Uterus (tissue), 4 donors: ENCODE data around the gene CEP350. TPM values are rescaled to one million over a fixed set of nuclear protein-coding genes. Genes with fewer than 3 reads are reported as not detected.

Experiments used
- DNase-seq, 2 donors: peaks; one replicate each; pipeline ENCODE4 v3.0.0-alpha.2; 2019 to 2020
- H3K27ac ChIP-seq, 2 donors: fragments of 200-600 bp; sonication (generic); 1 replicate in 1 of 2; 2 replicates in 1 of 2; pipeline ENCODE4 v1.5.1; 2016 to 2018
- H3K27me3 ChIP-seq, 2 donors: fragments of 200-600 bp; sonication (generic); one replicate each; pipeline ENCODE4 v1.5.1; 2018 to 2019; ENCODE audit warnings: control low read depth in 1 of 2
- H3K36me3 ChIP-seq, 2 donors: fragments of 200-600 bp; sonication (generic); one replicate each; pipeline ENCODE4 v1.5.1; 2019; ENCODE audit warnings: control low read depth in 1 of 2
- H3K4me1 ChIP-seq, 2 donors: fragments of 200-600 bp; sonication (generic); one replicate each; pipeline ENCODE4 v1.5.1; 2018 to 2019; ENCODE audit warnings: control low read depth in 1 of 2
- H3K4me3 ChIP-seq, 2 donors: fragments of 200-600 bp; sonication (generic); 1 replicate in 1 of 2; 2 replicates in 1 of 2; pipeline ENCODE4 v1.5.1; 2018 to 2019; ENCODE audit warnings: mild to moderate bottlenecking in 1 of 2
- H3K9me3 ChIP-seq, 2 donors: fragments of 200-600 bp; sonication (generic); one replicate each; pipeline ENCODE4 v1.5.1; 2019; ENCODE audit warnings: control low read depth in 1 of 2
- CTCF ChIP-seq, 4 experiments: fragments of 200-600 bp in 2 of 4; fragments of 450-650 bp in 2 of 4; sonication (generic) in 2 of 4; IDR thresholded peaks; one replicate each; pipeline ENCODE4 v1.5.1; 2016 to 2019; ENCODE audit warnings: antibody characterized with exemption in 4 of 4, mild to moderate bottlenecking in 2 of 4, moderate library complexity in 1 of 4
- POLR2A ChIP-seq, 2 donors: fragments of 450-650 bp; IDR thresholded peaks; one replicate each; pipeline ENCODE4 v1.6.1; 2016; ENCODE audit warnings: antibody characterized with exemption in 2 of 2, mild to moderate bottlenecking in 1 of 2, moderate library complexity in 1 of 2
- intact Hi-C: fragments of 100-400 bp; cut with DNase I; formaldehyde crosslinking; loops from one replicate; pipeline ENCODE4 v1.15.1; 2023; ENCODE audit warnings: low total_unique reads
- total RNA-seq, 4 donors: library from RNA; depleted of rRNA in 3 of 4; stranded (reverse); fragments of >200 nt in 3 of 4; gene quantifications; one replicate each; pipeline versions ENCODE4 v1.1.0 to v1.2.4, GENCODE V29; 2014 to 2023
- donor health status: DM: yes; HTN: yes; CAD: no.

The CEP350 gene
- total RNA-seq, 4 donors from 2014 or later = 28.5 to 97.3 (median 82.7) TPM

GRCh38 chr1:180094705-180095295 is 140.2 kb downstream of the CEP350 start:
- no peak for TF ChIP-seq CTCF (IDR thresholded peaks at IDR 0.05)
- TF ChIP-seq POLR2A (IDR thresholded peaks at IDR 0.05) = no peak
- H3K9me3 ChIP-seq = no peaks in the 10 kb centered on the region
- H3K27me3 ChIP-seq = no peaks in the 10 kb centered on the region
- intact Hi-C loops = no loop called here
- no peak overlapping the region for H3K27ac ChIP-seq
- H3K4me1 ChIP-seq = no peaks in the 10 kb centered on the region
- H3K36me3 ChIP-seq = no peaks in the 10 kb centered on the region
- DNase-seq = no peak
- no peak overlapping the region for H3K4me3 ChIP-seq

GRCh38 chr1:180096584-180097325 is 142.1 kb downstream of the CEP350 start:
- Histone ChIP-seq H3K4me1 (no peaks in the 10 kb centered on the region), H3K9me3 (no peaks in the 10 kb centered on the region), H3K4me3 (no peak overlapping the region), H3K27me3 (no peaks in the 10 kb centered on the region), H3K36me3 (no peaks in the 10 kb centered on the region), H3K27ac (peak overlapping the region in 1 of 2 donors; percentile 27)
- TF ChIP-seq CTCF (IDR thresholded peaks at IDR 0.05) (no peak), POLR2A (IDR thresholded peaks at IDR 0.05) (no peak)
- intact Hi-C loops = no loop called here
- DNase-seq = no peak

GRCh38 chr1:180097326-180097605 is 142.7 kb downstream of the CEP350 start:
- H3K4me3 ChIP-seq = no peak overlapping the region

DNA sequence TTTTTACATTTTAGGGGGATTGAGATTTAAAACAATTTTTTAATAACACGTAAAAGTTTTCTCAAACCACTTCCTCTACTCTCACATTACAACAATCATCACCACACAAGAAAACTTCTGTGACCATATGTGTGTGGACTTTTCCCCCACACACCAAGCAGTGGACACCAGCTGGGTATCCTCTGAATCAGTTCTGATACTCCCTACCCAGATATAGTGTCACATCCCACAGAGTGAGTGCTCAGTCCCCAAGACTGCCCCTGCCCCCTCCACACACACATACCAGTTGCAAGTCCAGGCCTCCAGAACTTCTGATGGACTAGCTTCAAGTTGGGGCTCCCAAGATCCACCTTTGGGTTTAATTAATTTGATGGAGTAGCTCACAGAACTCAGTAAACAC is 146.8 kb downstream of the CEP350 start:
- Histone ChIP-seq H3K36me3 (no peaks in the 10 kb centered on the region), H3K27me3 (no peaks in the 10 kb centered on the region), H3K9me3 (no peaks in the 10 kb centered on the region), H3K4me1 (no peaks in the 10 kb centered on the region), H3K27ac (no peak overlapping the region), H3K4me3 (no peak overlapping the region)
- no peak for DNase-seq
- intact Hi-C loops = no loop called here
- TF ChIP-seq CTCF (IDR thresholded peaks at IDR 0.05) = no peak
- no peak for TF ChIP-seq POLR2A (IDR thresholded peaks at IDR 0.05)

More at GRCh38 chr1:180097326-180097605, 142.7 kb downstream of the CEP350 start:
- TF ChIP-seq CTCF (IDR thresholded peaks at IDR 0.05) (no peak), POLR2A (IDR thresholded peaks at IDR 0.05) (no peak)
- intact Hi-C loops = no loop called here
- H3K27ac ChIP-seq = peak overlapping the region in 1 of 2 donors; percentile 27
- H3K9me3 ChIP-seq = no peaks in the 10 kb centered on the region
- no peaks in the 10 kb centered on the region for H3K36me3 ChIP-seq
- H3K4me1 ChIP-seq = no peaks in the 10 kb centered on the region
- no peaks in the 10 kb centered on the region for H3K27me3 ChIP-seq
- no peak for DNase-seq

DNA sequence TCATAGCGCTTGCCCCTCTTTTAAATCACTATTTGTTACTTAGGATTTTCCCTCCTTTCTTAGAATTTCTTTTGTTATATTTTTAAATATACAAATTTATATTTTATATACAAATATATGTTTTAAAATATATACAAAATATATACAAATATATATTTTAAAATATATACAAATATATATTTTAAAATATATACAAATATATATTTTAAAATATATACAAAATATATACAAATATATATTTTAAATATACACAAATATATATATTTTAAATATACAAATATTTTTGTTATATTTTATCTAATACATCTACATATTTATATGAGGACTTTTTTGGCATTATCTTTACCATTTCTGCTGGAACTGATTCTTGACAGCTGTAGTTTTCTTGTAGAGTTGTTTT is 149.2 kb downstream of the CEP350 start:
- no peaks in the 10 kb centered on the region for H3K36me3 ChIP-seq
- no peak overlapping the region for H3K4me3 ChIP-seq
- intact Hi-C loops = no loop called here
- no peaks in the 10 kb centered on the region for H3K4me1 ChIP-seq
- no peak overlapping the region for H3K27ac ChIP-seq
- no peak for DNase-seq
- H3K9me3 ChIP-seq = no peaks in the 10 kb centered on the region
- TF ChIP-seq POLR2A (IDR thresholded peaks at IDR 0.05) (no peak), CTCF (IDR thresholded peaks at IDR 0.05) (no peak)
- H3K27me3 ChIP-seq = no peaks in the 10 kb centered on the region
